HG03378 (cell line): ENCODE data around the gene ZP4.
"Not testable (repeated sequence)": the region's sequence is repeated elsewhere in the genome, so short reads cannot be mapped to it uniquely, and the experiment has no call there.

ENCODE experiments used
- ATAC-seq: cut with Tn5 transposase; IDR thresholded peaks from one replicate; pipeline ENCODE4 v1.9.1; 2021; ENCODE audit warnings: mild to moderate bottlenecking, moderate library complexity; ENCODE audit not compliant: unreplicated experiment

ZP4 gene

DNA sequence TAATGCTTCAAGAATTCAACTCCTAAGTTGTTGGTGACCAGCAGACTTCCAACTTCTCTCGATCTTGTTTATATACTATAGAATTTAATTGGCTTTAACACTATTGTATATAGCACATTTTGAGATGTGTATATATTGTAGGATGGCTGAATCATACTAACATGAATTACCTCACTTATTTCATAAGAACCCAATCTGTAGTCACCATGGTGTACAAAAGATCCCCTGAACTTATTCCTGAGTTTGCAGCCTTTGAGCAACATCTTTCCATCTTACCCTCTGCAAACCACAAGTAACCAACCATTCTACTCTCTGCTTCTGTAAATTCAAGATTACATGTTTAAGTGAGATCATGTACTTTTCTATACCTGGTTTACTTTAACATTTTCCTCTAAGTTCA is 12.3 kb downstream of the ZP4 start:
- ATAC-seq, result no peak

GRCh38 chr1:237877631-237878030 is 13.1 kb downstream of the ZP4 start:
- ATAC-seq, result no peak

DNA sequence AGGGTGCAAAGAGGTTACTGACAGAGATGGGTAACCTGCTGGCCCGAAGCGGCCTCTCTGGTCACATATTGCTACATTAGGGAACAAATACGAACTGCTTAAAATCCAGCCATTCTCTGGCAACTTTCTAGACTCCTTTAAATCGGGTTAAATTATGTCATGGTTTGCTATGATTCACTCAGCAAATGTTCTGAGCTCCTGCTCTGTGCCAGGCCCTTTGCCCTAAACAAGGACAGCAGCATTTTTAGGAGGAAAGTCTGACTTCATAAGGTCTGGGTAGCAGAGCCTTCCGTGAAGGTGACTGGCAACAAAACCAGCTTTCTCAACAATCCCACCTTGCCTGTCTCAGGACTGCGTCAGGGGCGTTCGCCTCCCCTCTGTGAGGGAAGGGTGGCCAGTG is 15.4 kb downstream of the ZP4 start:
- ATAC-seq, result no peak

- no peak for ATAC-seq
These were observed 17.1 kb downstream of the ZP4 start for GRCh38 chr1:237873487-237874211.

DNA sequence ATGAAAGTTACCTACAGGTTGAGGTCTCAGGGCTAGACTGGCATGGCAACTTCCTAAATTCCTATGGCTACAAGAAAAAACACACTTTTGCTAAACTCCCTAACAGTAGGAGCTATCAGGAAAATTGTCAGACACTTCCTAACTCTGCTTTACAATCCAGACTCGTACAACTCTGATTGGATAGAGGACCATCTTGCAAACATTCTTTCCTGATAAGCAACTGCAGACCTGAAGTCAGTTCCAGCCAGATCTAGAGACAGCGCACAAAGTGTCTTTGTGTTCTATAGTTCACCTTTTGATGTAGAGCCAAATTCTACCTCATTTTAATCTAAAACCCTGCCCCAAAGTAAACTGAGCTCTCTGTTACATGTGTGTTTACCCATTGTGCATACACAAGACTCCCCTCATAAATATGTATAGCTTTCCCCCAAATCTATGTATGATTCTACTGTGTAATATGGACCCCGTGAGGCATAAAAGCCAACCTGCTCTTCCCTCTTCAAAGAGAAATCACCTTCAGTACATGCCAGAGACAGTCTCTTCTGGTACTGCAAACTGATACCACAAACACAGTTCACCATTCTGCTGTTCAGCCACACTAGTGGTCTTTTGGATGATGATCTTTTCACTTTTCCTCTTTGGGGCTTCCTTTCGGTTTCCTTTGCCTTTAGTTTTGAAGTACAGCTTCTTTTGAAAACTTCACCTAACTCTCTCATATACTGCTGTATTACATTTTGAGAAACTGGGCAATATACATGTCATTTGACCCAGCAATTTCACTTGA is 21.7 kb downstream of the ZP4 start:
- no peak for ATAC-seq

DNA sequence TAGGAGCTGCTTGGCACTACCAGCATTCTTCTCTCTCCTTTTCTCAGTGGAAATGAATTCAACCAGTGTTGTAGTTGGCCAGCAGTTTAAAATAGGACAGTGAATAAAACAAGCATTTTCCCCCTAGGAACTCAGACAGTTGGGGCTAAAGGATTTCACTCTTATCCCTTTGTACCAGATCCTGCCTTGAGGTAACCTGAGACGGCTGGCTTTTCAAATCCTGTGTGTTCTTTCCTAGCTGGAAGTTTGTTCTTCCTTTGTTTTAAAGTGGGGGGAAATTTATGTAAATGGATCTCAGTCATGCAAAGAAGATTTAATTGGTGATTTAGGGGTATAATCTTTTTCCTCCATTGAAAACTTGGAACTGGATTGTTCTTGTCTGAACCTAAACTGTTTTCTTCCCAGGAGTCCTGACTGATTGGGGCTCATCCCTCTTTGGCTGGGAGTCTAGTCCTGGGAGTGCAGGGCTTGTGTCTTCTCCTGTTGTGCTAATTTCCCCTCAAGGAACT is 23.3 kb downstream of the ZP4 start:
- ATAC-seq, result no peak

GRCh38 chr1:237864338-237865244 is 26.1 kb downstream of the ZP4 start:
- peak; percentile 71 for ATAC-seq

DNA sequence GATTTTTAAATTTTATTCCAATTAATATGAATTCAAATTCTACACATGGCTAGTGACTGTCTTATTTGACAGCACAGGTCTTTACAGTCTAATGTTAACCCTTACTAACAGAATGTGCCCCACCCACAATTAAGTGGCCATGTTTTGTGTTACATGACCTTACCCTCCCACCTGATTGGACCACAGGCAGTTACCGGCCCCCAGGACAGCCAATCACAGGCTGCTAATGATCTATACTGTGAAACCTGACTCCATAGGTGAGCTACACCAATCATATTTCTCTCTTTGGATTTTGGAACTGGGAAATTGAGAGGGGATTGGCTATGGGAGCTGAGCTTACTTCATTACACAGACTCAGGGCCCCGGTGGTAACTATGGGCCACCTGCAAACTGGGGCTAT is 27.5 kb downstream of the ZP4 start:
- ATAC-seq, result no peak

DNA sequence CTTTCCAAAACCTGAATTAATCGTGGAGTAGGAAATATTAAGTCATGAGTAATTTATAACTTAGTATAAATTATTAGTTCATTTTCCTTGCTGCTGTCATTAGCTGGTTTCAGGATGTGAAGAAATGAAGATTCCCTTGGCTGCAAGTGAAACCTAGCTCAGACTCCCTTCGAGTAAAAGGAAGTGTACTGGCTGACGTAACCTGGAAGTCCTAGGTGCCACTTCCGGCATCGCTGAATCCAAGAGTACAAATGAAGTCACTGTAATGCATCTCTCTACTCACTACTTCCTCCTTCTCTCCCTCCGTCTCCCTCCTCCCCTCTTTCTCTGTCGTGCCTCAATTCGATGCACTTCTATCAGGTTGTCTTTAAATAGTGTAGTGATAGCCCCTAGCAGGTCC is 28.8 kb downstream of the ZP4 start:
- ATAC-seq, result no peak

GRCh38 chr1:237858992-237859391 is 31.7 kb downstream of the ZP4 start:
- no peak for ATAC-seq

DNA sequence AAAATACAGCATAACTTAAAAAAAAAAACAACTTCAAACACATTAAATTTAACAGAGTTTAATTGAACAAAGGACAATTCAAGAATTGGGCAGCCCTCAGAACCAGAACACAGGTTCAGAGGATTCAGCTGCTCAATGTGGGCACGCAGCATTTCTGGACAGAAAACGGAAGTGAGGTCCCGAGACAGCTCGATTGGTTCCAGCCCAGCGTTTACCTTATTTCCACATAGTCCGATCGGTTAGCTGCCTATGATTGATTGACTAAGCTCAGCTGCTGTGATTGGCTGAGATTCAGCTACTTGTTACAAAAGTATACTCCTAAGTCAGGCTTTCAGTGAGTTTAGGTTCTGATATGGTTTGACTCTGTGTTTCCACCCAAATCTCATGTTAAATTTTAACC is 33.3 kb downstream of the ZP4 start:
- ATAC-seq, result no peak

GRCh38 chr1:237852342-237852741 is 38.4 kb downstream of the ZP4 start:
- ATAC-seq, result no peak

DNA sequence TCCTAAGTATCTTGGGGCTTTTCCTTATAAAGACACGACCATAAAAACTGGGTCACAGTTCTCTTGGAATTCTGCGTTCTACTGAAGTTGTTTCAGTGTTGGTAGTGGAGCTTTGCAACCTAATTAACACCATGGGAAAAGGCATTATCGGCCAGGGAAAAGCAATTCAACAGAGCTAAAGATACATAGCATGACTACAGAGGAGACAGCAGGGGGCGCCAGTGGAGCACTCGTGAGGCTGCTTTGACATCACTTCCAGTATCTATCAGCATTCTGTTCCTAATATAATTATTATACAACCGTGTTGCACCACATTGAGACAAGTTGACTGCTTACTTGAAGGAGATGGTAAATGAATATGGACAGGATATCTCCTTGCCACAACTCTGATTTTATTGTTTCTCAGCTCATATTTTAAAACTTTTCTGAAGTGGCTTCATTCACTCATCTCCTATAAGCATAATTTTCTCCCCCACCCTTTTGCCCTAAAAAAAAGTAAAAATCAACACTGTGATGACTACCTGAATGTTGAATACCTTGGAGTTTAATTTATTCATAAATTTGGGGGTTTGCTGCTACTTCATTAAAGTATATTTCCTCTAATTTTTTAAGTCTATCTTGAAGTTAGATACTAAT is 39.4 kb downstream of the ZP4 start:
- ATAC-seq, result no peak

- ATAC-seq, result not testable (repeated sequence)
These were observed 47.2 kb downstream of the ZP4 start for GRCh38 chr1:237843516-237843915.

DNA sequence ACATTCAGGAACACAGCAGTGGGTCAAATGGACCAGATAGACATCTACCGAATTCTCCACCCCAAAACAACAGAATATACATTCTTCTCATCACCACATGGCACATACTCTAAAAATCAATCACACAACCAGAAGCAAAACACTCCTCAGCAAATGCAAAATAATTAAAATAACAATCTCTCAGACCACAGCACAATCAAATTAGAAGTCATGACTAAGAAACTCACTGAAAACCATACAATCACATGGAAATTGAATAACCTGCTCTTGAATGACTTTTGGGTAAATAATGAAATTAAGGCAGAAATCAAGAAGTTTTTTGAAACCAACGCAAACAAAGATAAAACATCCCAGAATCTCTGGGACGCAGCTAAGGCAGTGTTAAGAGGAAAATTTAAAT is 49.2 kb downstream of the ZP4 start:
- no peak for ATAC-seq

GRCh38 chr1:237838904-237839534 is 51.7 kb downstream of the ZP4 start:
- no peak for ATAC-seq

- ATAC-seq, result no peak
These were observed 52.4 kb downstream of the ZP4 start for GRCh38 chr1:237838320-237838719.

- no peak for ATAC-seq
These were observed 56.3 kb downstream of the ZP4 start for GRCh38 chr1:237834461-237834860.

- no peak for ATAC-seq
These were observed 56.7 kb downstream of the ZP4 start for GRCh38 chr1:237834048-237834447.

DNA sequence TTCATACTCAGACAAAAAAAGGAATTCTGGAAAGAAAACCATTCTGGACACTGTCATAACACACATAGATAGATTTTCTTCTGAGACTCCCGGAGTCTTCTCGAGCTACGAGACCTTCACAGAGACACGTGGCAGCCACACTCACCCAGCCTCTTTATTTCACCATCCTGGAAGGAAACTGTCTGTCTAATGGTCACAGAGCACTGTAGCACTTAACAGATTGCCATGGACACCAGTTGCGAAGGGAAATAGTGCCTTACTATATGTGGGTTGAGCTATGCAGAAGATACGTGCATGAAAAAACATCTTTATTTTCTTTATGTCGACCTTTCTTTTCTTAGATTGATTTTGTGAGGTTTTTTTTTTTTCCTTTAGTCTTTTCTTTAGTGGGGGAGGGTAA is 57.9 kb downstream of the ZP4 start:
- ATAC-seq, result no peak
